Measurements from ENCODE around the gene NEUROD4.

The NEUROD4 gene

DNA sequence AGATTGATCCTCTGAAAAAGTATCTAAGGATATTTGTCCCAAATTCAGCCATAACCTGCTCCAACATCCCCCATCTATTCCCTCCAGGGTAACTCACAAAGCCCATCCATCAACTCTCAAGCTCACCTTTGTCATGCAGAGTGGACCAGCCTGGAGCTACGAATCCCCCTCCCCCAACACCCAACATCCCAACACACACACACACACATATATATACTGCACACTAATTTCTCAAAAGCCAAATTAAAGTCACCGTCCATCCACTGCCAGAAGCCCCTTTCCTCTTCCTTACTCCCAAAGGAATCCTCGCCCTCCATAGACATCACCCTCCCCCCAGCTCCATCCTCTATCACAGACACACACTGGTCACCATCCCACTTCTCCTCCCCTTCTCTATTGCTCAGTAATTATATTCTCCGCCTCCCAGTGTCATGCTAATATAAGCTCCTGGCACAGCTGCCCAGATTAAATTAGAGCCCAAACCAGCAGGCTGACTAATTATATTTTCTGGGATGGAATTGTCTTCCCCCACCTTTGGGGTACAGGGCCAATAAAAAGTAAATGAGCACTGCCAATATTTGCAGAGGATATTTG is 21.7 kb upstream of the NEUROD4 start:
- TF ChIP-seq, protein P1, sequence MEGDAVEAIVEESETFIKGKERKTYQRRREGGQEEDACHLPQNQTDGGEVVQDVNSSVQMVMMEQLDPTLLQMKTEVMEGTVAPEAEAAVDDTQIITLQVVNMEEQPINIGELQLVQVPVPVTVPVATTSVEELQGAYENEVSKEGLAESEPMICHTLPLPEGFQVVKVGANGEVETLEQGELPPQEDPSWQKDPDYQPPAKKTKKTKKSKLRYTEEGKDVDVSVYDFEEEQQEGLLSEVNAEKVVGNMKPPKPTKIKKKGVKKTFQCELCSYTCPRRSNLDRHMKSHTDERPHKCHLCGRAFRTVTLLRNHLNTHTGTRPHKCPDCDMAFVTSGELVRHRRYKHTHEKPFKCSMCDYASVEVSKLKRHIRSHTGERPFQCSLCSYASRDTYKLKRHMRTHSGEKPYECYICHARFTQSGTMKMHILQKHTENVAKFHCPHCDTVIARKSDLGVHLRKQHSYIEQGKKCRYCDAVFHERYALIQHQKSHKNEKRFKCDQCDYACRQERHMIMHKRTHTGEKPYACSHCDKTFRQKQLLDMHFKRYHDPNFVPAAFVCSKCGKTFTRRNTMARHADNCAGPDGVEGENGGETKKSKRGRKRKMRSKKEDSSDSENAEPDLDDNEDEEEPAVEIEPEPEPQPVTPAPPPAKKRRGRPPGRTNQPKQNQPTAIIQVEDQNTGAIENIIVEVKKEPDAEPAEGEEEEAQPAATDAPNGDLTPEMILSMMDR (IDR thresholded peaks at IDR 0.05; ENCODE audit: control insufficient read depth, extremely low read depth, insufficient read depth), result no peak
- H3K4me3 ChIP-seq (ENCODE audit: low read depth, low read length), result no peak overlapping the region
- DNase-seq (ENCODE audit: low read depth), result no peak

DNA sequence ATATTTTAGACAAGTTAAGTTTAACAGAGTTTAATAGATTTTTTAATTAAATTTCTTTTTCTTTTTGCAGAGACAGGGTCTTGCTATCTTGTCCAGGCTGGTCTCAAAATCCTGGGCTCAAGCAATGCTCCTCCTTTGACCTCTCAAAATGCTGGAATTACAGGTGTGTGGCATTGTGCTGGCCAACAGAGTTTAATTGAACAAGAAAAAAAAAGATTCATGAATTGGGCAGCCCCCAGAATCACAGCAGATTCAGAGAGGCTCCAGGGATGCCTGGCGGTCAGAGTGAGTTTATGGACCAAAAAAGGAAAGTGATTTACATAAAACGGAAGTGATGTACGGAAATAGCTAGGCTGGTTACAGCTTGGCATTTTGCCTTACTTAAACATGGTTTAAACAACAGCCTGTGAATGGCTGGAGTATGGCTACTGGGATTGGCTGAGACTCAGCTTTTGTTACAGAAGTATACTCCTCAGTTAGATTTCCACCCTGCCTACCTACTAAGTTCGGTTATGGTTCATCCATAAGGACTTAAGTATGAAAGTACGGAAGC is 20.7 kb upstream of the NEUROD4 start:
- H3K4me3 ChIP-seq (ENCODE audit: low read depth, low read length), result no peak overlapping the region
- no peak for DNase-seq (ENCODE audit: low read depth)
- TF ChIP-seq, protein P1 (IDR thresholded peaks at IDR 0.05; ENCODE audit: control insufficient read depth, extremely low read depth, insufficient read depth), result no peak

DNA sequence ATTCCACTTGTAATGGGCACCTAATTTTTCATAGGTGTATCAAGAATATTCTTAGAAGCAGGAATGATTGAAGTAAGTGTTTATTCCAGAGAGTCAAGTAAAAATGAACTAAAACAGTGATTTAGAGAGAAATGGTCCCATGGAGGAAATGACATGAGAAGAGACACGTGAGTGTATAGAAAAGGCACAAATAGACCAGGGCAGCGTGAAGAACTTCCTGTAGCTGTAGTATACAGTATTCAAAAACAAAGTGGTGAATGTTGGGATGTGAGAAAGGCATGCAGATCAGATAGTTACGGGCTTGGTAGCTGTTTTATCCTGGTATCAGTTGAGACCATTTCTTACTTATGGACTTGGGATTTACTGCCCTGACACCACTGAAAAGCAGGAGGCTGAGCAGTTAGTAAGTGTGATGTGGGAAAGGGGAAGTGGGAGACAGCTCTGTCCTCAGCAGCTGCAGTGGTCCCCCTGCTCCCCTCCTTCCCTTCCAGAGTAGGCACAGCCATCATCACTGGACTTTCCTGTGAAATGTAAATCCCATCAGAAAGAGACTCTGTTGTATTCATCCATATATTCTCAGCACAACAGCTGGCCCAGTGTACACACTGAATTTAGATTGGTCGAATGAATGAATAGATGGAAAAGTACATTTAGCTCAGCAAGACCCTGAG is 18.4 kb upstream of the NEUROD4 start:
- no peak overlapping the region for H3K4me3 ChIP-seq (ENCODE audit: low read depth, low read length)
- TF ChIP-seq, protein P1 (IDR thresholded peaks at IDR 0.05; ENCODE audit: control insufficient read depth, extremely low read depth, insufficient read depth), result no peak
- DNase-seq (ENCODE audit: low read depth), result no peak

DNA sequence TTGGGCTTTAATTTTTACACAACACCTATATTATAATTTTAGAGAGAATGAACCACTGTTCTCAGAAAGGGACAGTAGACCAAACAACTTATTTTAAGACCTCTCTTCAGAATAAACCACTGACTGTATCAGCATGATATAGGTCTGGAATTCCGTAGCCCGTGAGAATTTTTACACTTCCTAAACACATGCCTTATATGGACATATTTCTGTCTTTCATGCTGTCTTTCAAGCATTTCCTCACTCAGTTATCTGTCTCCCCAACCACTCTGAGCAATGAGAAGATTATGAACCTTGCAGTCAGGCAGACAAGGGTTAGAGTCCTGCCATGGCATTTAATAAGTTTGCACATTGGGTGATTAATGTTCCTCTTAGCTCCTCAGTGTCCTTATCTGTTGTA is 17.4 kb upstream of the NEUROD4 start:
- TF ChIP-seq, protein P1 (IDR thresholded peaks at IDR 0.05; ENCODE audit: control insufficient read depth, extremely low read depth, insufficient read depth), result no peak
- no peak for DNase-seq (ENCODE audit: low read depth)
- no peak overlapping the region for H3K4me3 ChIP-seq (ENCODE audit: low read depth, low read length)

DNA sequence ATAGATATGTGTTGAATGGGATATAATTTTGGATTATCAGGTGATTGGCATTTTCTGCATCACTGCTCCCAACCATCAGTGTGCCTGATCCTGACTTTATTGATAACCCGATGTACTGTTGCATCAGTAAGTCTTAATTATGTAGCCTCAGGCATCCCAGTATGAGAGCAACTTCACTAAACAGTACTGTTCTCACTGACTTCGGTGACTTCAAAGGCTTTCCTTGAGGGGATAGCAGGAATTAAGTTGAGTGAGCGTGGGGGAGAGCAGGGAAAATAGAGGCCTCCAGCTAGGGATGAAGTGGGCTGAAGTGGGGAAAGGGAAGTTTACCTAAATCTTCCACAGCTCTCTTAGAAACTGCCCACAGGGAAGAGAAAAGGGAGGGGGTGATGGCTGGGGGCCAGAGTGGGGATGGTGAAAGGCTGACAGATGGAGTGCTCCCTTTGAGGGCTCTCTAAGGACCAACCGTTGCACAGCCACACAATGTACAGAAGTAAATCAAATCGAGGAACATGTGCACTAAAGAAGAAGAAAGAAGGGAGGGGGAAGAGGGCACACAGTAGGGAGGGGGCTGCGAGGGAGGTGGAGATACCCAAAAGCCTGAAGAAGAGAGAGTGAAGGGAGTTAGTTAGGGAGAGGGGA is 10.7 kb upstream of the NEUROD4 start:
- DNase-seq (ENCODE audit: low read depth), result no peak
- TF ChIP-seq, protein P1 (IDR thresholded peaks at IDR 0.05; ENCODE audit: control insufficient read depth, extremely low read depth, insufficient read depth), result no peak
- H3K4me3 ChIP-seq (ENCODE audit: low read depth, low read length), result no peak overlapping the region

DNA sequence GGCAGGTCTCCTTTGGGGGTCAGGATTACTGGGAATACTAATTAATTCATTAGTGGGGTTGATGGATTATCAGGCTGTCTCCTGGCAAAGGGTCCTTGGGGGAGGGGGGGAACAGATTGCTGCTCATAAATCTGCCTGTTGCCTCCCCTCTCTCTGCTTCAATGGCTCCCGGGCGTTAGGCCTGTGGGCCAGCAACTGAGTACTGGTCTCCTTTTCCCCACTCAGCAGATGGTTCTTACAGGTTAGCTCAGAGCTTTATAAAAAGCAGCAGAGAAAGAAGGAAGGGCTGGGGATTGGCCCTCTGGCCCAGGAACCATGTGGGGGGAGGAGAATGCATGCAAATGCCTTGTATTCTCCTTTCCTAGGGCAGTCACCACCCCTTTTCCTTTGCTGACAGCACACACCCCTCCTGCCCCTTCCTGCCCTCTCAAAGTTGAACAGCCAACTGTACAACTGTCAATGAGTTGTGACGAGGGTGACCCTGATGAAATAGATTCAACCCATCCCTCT is 2.3 kb upstream of the NEUROD4 start:
- no peak overlapping the region for H3K4me3 ChIP-seq (ENCODE audit: low read depth, low read length)
- no peak for DNase-seq (ENCODE audit: low read depth)
- TF ChIP-seq, protein P1 (IDR thresholded peaks at IDR 0.05; ENCODE audit: control insufficient read depth, extremely low read depth, insufficient read depth), result no peak
